Calu3 (cell line): ENCODE data around the gene IL2. TPM values are rescaled to one million over a fixed set of nuclear protein-coding genes. Genes with fewer than 3 reads are reported as not detected.

Experiments used
- BruUV-seq: library from RNA; stranded (reverse); fragments of 400-500 nt; replicated peaks from 2 replicates; lab custom pipeline; 2021; lab: Mats Ljungman, UMichigan
- CTCF ChIA-PET: fragments of 300-600 bp; sonication (Branson Sonifier 250); formaldehyde crosslinking; loops from one replicate; lab custom pipeline; 2022; ENCODE audit warnings: antibody characterized with exemption; lab: Charles Lee
- DNase-seq: peaks from one replicate; pipeline ENCODE4 v3.0.0; 2022
- H3K27ac Mint-ChIP-seq: one replicate; pipeline ENCODE4 v1.8.0; 2022; ENCODE audit warnings: mixed read lengths; ENCODE audit not compliant: unreplicated experiment
- H3K27me3 Mint-ChIP-seq: one replicate; pipeline ENCODE4 v1.8.0; 2022; ENCODE audit warnings: mixed read lengths; ENCODE audit not compliant: unreplicated experiment
- H3K36me3 Mint-ChIP-seq: one replicate; pipeline ENCODE4 v1.8.0; 2022; ENCODE audit warnings: mild to moderate bottlenecking, moderate library complexity, mixed read lengths; ENCODE audit not compliant: insufficient read depth, unreplicated experiment
- H3K4me1 Mint-ChIP-seq: one replicate; pipeline ENCODE4 v1.8.0; 2022; ENCODE audit warnings: mild to moderate bottlenecking, low read depth, mixed read lengths; ENCODE audit not compliant: unreplicated experiment
- H3K4me3 Mint-ChIP-seq: one replicate; pipeline ENCODE4 v1.8.0; 2022; ENCODE audit warnings: mild to moderate bottlenecking, low read depth, moderate library complexity, mixed read lengths; ENCODE audit not compliant: unreplicated experiment
- H3K9me3 Mint-ChIP-seq: one replicate; pipeline ENCODE4 v1.8.0; 2022; ENCODE audit warnings: low read depth, mixed read lengths; ENCODE audit not compliant: unreplicated experiment
- intact Hi-C: fragments of 100-400 bp; cut with micrococcal nuclease; formaldehyde crosslinking; loops from one replicate; pipeline ENCODE4 v1.10.0; 2022; ENCODE audit not compliant: unreplicated experiment
- total RNA-seq: library from RNA; stranded (reverse); gene quantifications from 2 replicates; pipeline ENCODE4 v1.2.3, GENCODE V29; 2022
- TF ChIP-seq, protein P1 (sequence below): fragments of 200-600 bp; IDR thresholded peaks from one replicate; pipeline ENCODE4 v1.8.0; 2022; ENCODE audit warnings: antibody characterized with exemption; ENCODE audit not compliant: unreplicated experiment

Gene IL2
- total RNA-seq, 1 experiment from 2014 or later: not detected

DNA sequence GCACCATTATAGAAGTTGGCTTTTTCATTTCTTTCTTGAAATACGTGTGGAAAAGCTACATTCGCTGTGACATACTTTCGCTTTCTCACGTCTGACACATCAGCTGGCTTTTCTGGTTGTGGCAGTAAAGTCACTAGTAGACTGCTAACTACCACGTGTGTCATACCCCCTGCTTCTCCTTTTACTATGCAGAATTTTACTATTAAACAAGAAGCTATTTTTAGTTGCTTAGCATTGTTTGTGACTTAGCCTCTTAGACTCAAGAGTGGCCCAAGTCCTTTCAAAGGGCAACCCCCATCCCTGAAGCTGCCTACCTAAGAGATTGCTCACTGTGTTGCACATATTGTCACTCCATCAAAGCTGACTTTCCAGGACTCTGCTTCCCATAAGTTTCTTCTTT lies 2.1 kb upstream of the IL2 start:
- Mint-ChIP-seq H3K36me3 (no peaks in the 10 kb centered on the region), H3K27me3 (no peaks in the 10 kb centered on the region), H3K9me3 (no peaks in the 10 kb centered on the region), H3K4me1 (no peaks in the 10 kb centered on the region), H3K4me3 (peak overlapping the region; percentile 53), H3K27ac (no peak overlapping the region)
- peak; percentile 14 for DNase-seq
- TF ChIP-seq, protein P1, sequence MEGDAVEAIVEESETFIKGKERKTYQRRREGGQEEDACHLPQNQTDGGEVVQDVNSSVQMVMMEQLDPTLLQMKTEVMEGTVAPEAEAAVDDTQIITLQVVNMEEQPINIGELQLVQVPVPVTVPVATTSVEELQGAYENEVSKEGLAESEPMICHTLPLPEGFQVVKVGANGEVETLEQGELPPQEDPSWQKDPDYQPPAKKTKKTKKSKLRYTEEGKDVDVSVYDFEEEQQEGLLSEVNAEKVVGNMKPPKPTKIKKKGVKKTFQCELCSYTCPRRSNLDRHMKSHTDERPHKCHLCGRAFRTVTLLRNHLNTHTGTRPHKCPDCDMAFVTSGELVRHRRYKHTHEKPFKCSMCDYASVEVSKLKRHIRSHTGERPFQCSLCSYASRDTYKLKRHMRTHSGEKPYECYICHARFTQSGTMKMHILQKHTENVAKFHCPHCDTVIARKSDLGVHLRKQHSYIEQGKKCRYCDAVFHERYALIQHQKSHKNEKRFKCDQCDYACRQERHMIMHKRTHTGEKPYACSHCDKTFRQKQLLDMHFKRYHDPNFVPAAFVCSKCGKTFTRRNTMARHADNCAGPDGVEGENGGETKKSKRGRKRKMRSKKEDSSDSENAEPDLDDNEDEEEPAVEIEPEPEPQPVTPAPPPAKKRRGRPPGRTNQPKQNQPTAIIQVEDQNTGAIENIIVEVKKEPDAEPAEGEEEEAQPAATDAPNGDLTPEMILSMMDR: no peak
- CTCF ChIA-PET: no interaction called here
- intact Hi-C loops: loop anchor here (5.0 to 10.0 kb wide), 2 partner anchors 119 to 154 kb away; no protein-coding TSS in a partner anchor
- BruUV-seq: no TSS peak

DNA sequence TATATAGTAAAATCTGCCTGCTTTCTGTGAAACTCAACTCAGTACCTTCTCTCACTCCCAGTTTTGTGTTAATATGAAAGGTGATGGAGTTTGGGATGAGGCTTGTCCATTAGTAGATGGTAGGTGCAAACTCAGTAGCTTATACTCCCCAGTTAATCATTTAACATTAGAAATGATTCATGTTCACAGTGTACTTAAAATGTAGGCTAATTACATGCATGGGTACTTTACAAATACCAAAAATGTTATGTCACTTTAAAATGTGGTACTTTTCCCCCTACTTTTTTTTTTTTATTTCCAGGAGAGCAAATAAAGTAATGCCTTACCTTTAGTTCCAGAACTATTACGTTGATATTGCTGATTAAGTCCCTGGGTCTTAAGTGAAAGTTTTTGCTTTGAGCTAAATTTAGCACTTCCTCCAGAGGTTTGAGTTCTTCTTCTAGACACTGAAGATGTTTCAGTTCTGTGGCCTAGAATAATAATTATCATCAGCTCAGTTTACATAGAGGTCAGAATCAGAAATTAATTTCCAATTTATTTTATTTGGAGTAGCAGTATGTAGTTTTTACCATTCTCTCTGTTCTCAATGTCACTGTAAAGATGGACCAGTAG lies 3.0 kb downstream of the IL2 start:
- BruUV-seq: no TSS peak
- CTCF ChIA-PET: no interaction called here

DNA sequence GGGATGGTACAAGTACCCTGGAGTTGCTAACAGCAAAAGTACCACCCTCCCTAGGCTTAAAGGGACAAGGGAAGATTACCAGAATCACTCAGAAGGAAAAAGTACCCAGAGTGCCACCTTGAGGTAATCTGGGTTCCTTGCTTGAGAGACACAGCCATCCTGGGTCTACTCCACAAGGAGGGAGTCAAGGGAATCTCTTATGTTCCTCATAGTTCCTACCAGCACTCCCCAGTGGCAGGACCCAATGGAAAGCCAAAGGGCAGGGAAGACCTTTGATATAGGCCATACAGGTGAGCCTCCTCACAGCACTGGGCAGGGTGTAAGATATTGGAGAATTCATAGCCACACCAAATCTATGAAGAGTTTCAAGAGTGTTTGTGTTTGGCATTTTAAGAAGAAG lies 5.7 kb downstream of the IL2 start:
- H3K36me3 Mint-ChIP-seq: no peaks in the 10 kb centered on the region
- no TSS peak for BruUV-seq
- H3K27ac Mint-ChIP-seq: no peak overlapping the region
- no peak overlapping the region for H3K4me3 Mint-ChIP-seq
- intact Hi-C loops: loop anchor here (10.0 kb wide), 1 partner anchor 146 kb away; no protein-coding TSS in a partner anchor
- DNase-seq: peak; percentile 12
- H3K9me3 Mint-ChIP-seq: no peaks in the 10 kb centered on the region
- no peaks in the 10 kb centered on the region for H3K4me1 Mint-ChIP-seq
- no peaks in the 10 kb centered on the region for H3K27me3 Mint-ChIP-seq
- TF ChIP-seq, protein P1: no peak
- CTCF ChIA-PET: no interaction called here

More for the DNA sequence above, 3.0 kb downstream of the IL2 start:
- Mint-ChIP-seq H3K4me1 (no peaks in the 10 kb centered on the region), H3K27ac (no peak overlapping the region), H3K27me3 (no peaks in the 10 kb centered on the region), H3K9me3 (no peaks in the 10 kb centered on the region), H3K36me3 (no peaks in the 10 kb centered on the region), H3K4me3 (no peak overlapping the region)
- no peak for DNase-seq
- intact Hi-C loops: loop anchor here (10.0 kb wide), 1 partner anchor 149 kb away; no protein-coding TSS in a partner anchor
- TF ChIP-seq, protein P1: no peak

DNA sequence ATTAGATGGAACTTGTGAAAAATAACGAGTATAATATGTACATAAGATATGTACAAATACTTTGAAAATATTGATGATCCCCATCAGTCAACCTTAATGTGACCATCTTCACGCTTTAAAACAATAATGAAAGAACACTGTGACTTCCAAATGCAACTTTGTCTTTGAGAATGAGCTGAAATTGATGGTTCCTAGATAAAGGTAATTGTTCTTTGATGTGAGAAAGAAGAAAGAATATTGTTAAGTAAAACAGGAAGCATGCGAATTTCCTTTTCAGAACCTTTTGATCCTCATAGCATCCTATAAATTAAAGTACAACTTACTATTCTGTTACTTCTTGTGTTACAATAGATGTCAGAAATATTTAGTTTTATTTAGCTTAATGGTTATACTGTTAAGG lies 22.2 kb downstream of the IL2 start:
- H3K36me3 Mint-ChIP-seq: no peaks in the 10 kb centered on the region
- CTCF ChIA-PET: no interaction called here
- H3K27me3 Mint-ChIP-seq: no peaks in the 10 kb centered on the region
- no peak overlapping the region for H3K4me3 Mint-ChIP-seq
- TF ChIP-seq, protein P1: no peak
- H3K27ac Mint-ChIP-seq: no peak overlapping the region
- no peaks in the 10 kb centered on the region for H3K9me3 Mint-ChIP-seq
- intact Hi-C loops: no loop called here
- H3K4me1 Mint-ChIP-seq: no peaks in the 10 kb centered on the region
- no TSS peak for BruUV-seq
- DNase-seq: no peak
